ENCODE measurements around the gene STAP2. TPM values are rescaled to one million over a fixed set of nuclear protein-coding genes. Genes with fewer than 3 reads are reported as not detected.

The STAP2 gene
- total and polyA plus RNA-seq, 8 donors, result 20.7 to 250 (median 43.3) TPM; not detected in 1

DNA sequence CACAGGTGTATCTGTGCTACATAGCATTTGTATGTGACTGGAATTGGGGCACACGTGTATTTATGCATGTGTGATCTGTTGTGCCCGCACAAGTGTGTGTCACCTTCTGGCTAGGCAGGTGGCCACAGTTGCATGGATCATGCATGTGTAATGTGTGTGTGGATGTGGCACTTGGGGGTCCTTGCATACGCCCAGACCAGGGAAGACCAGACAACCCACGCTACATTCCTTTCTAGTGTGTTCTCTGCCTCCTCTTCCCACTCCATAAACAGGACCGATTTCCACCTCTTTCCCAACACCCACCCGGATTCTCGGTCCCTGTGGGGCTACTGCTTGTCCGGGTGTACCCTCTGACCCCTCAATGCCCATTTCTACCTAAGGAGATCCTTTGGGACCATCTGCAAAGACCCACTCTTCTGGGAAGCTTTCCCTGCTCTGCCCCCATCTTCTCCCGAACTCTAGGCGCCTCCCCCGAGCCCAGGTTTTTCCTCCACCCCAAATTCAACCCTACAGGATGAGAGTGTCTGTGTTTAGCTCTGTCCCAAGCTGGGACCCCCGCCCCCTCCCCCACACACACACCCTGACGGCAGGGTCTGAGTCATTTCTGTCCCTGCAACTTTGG lies 12.3 kb downstream of the STAP2 start:
- peaks cover 0 to 39% (median 0%) of the 10 kb centered on the region in 3 donors for H3K27me3 ChIP-seq
- peaks cover 0 to 11% (median 0%) of the 10 kb centered on the region in 4 donors for H3K9me3 ChIP-seq
- intact Hi-C loops (cut with DNase I; ENCODE audit: low total_unique reads), result no loop called here
- TF ChIP-seq, protein P1, sequence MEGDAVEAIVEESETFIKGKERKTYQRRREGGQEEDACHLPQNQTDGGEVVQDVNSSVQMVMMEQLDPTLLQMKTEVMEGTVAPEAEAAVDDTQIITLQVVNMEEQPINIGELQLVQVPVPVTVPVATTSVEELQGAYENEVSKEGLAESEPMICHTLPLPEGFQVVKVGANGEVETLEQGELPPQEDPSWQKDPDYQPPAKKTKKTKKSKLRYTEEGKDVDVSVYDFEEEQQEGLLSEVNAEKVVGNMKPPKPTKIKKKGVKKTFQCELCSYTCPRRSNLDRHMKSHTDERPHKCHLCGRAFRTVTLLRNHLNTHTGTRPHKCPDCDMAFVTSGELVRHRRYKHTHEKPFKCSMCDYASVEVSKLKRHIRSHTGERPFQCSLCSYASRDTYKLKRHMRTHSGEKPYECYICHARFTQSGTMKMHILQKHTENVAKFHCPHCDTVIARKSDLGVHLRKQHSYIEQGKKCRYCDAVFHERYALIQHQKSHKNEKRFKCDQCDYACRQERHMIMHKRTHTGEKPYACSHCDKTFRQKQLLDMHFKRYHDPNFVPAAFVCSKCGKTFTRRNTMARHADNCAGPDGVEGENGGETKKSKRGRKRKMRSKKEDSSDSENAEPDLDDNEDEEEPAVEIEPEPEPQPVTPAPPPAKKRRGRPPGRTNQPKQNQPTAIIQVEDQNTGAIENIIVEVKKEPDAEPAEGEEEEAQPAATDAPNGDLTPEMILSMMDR (IDR thresholded peaks at IDR 0.05), result no peak
- no peak for TF ChIP-seq POLR2AphosphoS5 (IDR thresholded peaks at IDR 0.05)
- no peak for TF ChIP-seq POLR2A (IDR thresholded peaks at IDR 0.05)
- TF ChIP-seq EP300 (IDR thresholded peaks at IDR 0.05), result no peak
- 58 to 75% (median 69%) methylated on average over 13 of the region's 13 CpGs for WGBS, 5 donors
- H3K27ac ChIP-seq, result no peak overlapping the region
- peaks cover 21 to 29% (median 28%) of the 10 kb centered on the region in 4 donors for H3K4me1 ChIP-seq
- no peaks in the 10 kb centered on the region for H3K36me3 ChIP-seq
- no peak for DNase-seq
- no peak overlapping the region for H3K4me3 ChIP-seq

DNA sequence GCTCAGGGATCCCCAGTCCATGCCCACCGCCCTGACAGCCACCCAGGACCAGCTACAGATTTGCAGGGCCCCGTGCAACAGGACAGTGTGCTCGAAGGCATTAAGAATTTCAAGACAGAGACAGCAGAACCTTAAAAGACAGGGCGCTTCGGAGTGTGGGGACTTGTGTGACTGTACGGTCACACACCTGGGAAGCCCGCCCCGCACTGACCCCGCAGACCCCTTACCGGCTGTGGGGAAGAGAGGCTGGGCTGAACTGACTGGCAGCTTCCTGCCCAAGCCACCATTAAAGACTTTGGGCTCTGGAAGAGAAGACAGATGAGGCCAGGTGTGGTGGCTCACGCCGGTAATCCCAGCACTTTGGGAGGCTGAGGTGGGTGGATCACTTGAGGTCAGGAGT lies 14.4 kb downstream of the STAP2 start:
- DNase-seq, result no peak
- intact Hi-C loops (cut with DNase I; ENCODE audit: low total_unique reads), result no loop called here
- Histone ChIP-seq H3K4me1 (peaks cover 19 to 28% (median 27%) of the 10 kb centered on the region in 4 donors), H3K27ac (no peak overlapping the region), H3K27me3 (peaks cover 0 to 34% (median 0%) of the 10 kb centered on the region in 3 donors), H3K36me3 (no peaks in the 10 kb centered on the region), H3K4me3 (no peak overlapping the region), H3K9me3 (peaks cover 0 to 11% (median 0%) of the 10 kb centered on the region in 4 donors)
- 80 to 90% (median 89%) methylated on average over 12 of the region's 12 CpGs for WGBS, 5 donors
- TF ChIP-seq, protein P1 (IDR thresholded peaks at IDR 0.05), result no peak
- TF ChIP-seq POLR2A (IDR thresholded peaks at IDR 0.05) (no peak), POLR2AphosphoS5 (IDR thresholded peaks at IDR 0.05) (no peak), EP300 (IDR thresholded peaks at IDR 0.05) (no peak)

DNA sequence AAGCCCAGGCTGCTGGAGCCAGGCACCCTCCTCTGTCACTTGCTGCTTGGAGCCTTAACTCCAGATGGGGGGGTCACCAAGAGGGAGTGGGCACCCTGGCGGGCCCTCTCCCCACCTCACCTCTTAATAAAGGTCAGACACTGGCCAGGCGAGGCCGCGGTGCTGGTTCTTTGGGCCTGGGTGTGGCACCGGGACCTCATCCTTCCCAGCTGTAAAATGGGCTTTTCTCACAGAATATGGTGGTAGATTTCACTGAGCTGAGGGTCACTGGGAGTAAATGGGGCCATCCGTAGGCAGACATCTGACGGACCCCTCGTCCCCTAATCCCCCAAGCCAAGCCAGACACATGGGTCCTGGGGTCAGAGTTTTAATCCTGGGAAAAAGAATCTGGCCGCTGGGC lies 14.9 kb downstream of the STAP2 start:
- Histone ChIP-seq H3K27ac (peak overlapping the region in 1 of 5 donors; percentile 38), H3K27me3 (peaks cover 0 to 29% (median 0%) of the 10 kb centered on the region in 3 donors), H3K4me3 (no peak overlapping the region), H3K9me3 (peaks cover 0 to 11% (median 0%) of the 10 kb centered on the region in 4 donors), H3K36me3 (no peaks in the 10 kb centered on the region), H3K4me1 (peaks cover 16 to 23% (median 22%) of the 10 kb centered on the region in 4 donors)
- TF ChIP-seq EP300 (IDR thresholded peaks at IDR 0.05) (no peak), POLR2A (IDR thresholded peaks at IDR 0.05) (no peak), POLR2AphosphoS5 (IDR thresholded peaks at IDR 0.05) (no peak)
- TF ChIP-seq, protein P1 (IDR thresholded peaks at IDR 0.05), result no peak
- DNase-seq, result no peak
- intact Hi-C loops (cut with DNase I; ENCODE audit: low total_unique reads), result no loop called here
- WGBS, 5 donors, result 85 to 94% (median 87%) methylated on average over 8 to 9 of the region's 9 CpGs

DNA sequence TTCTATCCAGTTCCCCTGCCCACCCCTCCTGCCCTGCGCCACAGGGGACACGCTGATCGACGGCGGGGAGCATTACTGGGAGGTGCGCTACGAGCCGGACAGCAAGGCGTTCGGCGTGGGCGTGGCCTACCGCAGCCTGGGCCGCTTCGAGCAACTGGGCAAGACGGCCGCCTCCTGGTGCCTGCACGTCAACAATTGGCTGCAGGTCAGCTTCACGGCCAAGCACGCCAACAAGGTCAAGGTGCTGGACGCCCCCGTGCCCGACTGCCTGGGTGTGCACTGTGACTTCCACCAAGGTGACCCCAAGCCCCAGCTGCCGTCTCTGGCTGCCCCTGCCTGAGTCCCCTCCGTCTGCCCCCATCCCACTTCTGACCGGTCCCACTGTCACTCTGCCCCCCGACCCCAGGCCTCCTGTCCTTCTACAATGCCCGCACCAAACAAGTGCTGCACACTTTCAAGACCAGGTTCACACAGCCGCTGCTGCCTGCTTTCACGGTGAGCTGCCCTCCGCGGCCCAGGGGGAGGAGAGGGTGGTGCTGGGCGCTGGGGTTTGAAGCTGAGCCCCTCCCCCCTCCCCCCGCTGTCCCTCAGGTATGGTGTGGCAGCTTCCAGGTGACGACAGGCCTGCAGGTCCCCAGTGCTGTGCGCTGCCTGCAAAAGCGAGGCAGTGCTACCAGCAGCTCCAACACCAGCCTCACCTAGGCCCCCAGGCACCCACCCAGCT lies 15.5 kb downstream of the STAP2 start:
- DNase-seq, result peak; percentile 48 to 86
- peaks cover 16 to 18% (median 17%) of the 10 kb centered on the region in 4 donors for H3K4me1 ChIP-seq
- TF ChIP-seq POLR2A (IDR thresholded peaks at IDR 0.05), result no peak
- TF ChIP-seq, protein P1 (IDR thresholded peaks at IDR 0.05), result no peak
- TF ChIP-seq EP300 (IDR thresholded peaks at IDR 0.05), result no peak
- TF ChIP-seq POLR2AphosphoS5 (IDR thresholded peaks at IDR 0.05), result no peak
- H3K27me3 ChIP-seq, result peaks cover 0 to 23% (median 0%) of the 10 kb centered on the region in 3 donors
- 43 to 87% (median 67%) methylated on average over 20 to 37 of the region's 37 CpGs for WGBS, 5 donors
- H3K36me3 ChIP-seq, result no peaks in the 10 kb centered on the region
- peak overlapping the region in 2 of 5 donors; percentile 34 to 38 for H3K27ac ChIP-seq
- intact Hi-C loops (cut with DNase I; ENCODE audit: low total_unique reads), result no loop called here
- no peak overlapping the region for H3K4me3 ChIP-seq
- peaks cover 0 to 11% (median 0%) of the 10 kb centered on the region in 4 donors for H3K9me3 ChIP-seq

Data from stomach (tissue), 9 donors.